Umbilical cord (tissue), 2 donors: ENCODE results near the gene SLC1A2. TPM values are rescaled to one million over a fixed set of nuclear protein-coding genes. Genes with fewer than 3 reads are reported as not detected.

ENCODE experiments used
- DNase-seq: peaks from one replicate; pipeline ENCODE4 v3.0.0-alpha.2; 2015; ENCODE audit warnings: low spot score
- total RNA-seq: library from RNA; depleted of rRNA; stranded (reverse); fragments of >200 nt; gene quantifications from one replicate; pipeline ENCODE4 v1.2.3, GENCODE V29; 2014; ENCODE audit warnings: low replicate concordance; ENCODE audit not compliant: insufficient read depth

Gene SLC1A2
- total RNA-seq, 1 donor from 2014 or later = 12.0 TPM

DNA sequence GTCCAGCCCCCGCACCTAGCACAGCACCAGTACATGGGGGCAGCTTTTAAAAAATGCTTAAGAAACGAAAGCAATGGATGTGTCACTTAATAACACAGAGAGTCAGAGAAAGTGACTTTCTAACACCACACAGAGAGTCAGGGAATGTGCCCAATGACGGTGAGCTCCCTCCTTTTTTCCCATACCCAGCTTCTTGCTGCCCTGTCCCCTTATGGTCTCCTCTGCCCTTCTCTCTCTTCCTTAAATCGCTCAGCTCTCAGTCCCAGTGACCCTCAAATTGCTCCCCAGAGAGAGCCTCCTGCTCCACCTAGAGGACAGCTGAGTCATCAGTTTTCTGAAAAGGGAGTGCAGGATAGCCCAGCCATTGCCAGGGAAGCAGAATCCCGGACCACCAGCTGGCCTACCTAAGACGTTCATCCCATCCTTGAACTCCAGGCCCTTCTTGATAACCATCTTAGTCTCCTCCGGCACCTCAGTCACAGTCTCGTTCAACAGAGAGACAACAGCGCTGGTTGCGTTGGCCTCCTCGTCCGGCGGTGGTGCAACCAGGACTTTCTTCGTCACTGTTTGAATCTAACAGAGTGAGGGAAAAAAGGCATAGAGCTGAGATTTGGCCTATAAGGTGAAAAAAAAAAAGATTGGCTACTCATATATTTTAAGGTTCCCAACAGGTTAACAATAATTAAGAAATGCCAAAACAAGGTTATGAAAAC is 113.5 kb downstream of the SLC1A2 start:
- DNase-seq = peak; percentile 50

GRCh38 chr11:35304900-35305460 is 114.4 kb downstream of the SLC1A2 start:
- DNase-seq = no peak

- no peak for DNase-seq
Measured at GRCh38 chr11:35304386-35304775, 115.0 kb downstream of the SLC1A2 start.

GRCh38 chr11:35303596-35304385 is 115.6 kb downstream of the SLC1A2 start:
- DNase-seq = no peak

GRCh38 chr11:35302398-35302797 is 117.0 kb downstream of the SLC1A2 start:
- DNase-seq = no peak

DNA sequence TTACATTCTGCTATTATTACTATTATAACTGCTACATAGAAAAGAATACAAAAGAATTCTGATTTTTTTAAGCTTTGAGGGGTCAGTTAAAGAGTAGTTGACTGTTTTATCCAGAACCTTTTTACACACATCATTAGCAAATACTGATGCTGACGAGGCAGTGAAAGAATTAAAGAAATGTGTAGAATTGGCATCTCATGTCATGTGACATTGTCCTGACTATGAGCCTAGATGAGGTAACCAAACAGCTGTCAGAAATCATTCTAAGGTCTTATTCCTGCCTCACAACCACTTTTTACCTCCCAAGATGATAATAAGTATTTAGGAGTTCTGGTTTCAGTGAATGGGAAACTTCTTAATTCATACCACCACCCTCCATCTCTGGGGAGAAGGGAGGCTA is 121.0 kb downstream of the SLC1A2 start:
- no peak for DNase-seq

DNA sequence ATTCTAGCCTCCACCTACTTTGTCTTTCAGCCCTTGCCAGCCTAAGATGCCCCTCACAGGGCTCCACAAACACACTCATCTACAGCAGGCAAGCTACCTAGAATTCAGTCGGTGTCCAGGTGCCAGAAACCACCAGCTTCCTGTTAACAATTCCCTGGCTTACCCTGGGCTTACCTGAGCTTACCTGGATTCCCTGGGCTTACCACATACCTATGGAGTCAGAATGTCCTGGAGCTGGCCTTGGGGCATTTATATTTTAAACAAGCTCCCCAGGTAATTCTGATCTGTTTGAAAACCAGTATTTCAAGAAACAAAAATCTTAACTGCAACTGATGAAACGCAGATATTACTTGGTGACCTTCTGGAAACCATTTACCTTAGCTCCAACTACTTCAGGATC is 123.6 kb downstream of the SLC1A2 start:
- DNase-seq = no peak

- DNase-seq = no peak
Measured at GRCh38 chr11:35293699-35294098, 125.7 kb downstream of the SLC1A2 start.

DNA sequence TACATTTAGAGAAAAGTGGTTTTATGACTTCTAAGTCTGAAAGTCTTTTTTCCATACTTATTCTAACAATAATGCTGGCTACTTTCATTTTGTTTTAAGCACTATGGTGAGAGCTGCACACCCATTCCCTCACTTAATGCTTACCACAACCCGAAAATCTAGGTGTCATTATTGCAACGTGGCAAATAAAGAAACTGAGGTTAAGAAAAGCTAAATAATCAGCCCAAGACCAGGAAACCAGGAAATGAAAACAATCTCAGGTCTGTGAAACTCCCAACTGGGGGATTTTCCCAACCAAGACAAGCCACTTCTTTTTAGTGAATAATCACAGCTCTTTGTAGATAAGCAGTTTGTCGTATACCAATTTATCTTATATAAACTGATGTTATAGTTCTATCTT is 126.3 kb downstream of the SLC1A2 start:
- DNase-seq = no peak

DNA sequence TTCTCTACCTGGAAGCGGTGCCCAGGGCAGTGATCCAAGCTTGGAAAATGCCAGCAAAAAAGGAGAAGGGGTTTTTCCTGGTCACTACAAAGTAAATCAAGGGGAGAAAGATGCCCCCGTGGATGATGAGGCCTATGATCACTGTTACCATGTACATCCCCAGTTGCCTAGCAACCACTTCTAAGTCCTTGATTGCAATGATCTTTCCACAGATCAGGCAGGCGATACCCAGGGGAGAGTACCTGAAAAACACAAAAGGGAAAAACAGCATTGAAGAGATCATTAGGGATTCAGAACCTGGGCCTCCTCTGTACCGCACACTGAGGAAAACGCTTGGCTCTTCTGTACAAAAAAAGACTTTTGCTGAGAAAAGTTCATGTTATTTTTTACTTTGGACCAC is 127.1 kb downstream of the SLC1A2 start:
- DNase-seq = no peak

- no peak for DNase-seq
Measured at GRCh38 chr11:35290876-35291275, 128.5 kb downstream of the SLC1A2 start.

- no peak for DNase-seq
Measured at GRCh38 chr11:35289821-35290220, 129.5 kb downstream of the SLC1A2 start.

DNA sequence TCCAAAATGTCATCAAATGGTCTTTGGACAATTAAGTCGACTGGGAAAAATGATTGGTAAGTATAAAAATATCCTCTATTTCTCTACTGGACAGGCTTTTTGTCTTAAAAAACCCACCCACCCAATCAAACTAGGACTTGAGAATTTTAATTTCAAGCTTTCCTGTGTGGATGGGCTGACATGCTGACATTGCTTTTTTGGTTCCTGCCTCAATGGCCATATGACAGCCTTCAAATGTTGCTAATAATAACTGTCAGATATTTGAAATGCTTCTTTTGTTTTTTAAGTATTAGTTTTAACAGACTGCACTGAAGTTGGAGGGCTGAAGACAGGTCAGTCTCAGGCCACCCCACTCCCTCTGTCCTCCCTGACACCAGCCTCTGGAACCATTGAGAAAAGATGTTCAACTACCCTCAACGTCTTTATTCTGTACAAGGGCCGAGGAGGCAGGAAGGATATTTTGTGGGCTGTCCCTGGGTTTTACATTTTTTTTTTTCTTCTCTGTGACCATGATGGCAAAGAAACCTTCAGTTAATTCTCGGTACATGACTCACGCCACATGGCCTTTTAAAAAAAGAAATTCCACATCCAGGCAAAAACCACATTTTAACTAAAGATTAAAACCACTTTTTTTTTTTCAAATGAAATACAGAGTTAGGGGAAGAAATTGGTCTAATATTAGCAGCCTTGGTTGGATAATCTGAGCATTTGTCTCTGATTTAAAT is 130.4 kb downstream of the SLC1A2 start:
- DNase-seq = peak; percentile 26

DNA sequence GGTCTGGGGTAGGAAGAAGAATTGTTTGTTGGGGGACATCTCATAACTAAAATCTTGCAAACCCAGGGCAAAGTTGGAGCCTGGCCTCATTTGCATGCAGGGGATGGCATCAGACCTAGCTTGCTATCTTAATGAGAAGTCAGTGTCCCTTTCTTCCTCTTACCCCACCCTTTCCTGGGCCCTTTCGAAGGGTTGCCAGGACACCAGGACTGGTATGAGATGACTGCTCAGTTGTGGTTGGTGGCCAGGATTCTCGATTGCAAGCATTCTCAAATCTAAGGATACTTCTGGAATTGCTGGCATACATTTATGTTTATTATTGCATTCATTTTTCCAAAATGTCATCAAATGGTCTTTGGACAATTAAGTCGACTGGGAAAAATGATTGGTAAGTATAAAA is 131.0 kb downstream of the SLC1A2 start:
- DNase-seq = no peak

DNA sequence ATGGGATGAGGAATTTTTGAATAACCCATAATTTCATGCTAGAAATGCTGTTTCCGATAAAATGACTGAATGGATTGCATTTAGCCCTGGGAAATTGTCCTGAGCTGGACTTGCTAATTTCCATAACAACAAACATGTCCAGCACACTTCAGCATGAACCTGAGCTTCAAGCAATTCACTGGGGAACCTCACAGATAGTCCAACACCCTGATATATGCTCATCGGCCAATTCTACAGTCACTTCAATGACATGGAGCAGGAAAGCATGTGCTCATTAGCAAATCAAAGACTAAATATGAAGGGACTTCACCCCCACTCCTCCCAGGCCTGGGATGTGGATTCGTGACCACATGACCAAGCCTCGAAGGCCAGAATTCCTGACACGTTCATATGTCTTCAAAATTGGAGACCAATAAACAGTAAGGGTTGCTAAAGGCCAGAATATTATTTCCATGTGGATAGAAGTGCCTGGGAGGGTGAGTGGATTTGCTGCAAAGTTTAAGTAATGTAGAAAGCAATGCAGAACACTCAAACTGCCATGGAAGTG is 131.9 kb downstream of the SLC1A2 start:
- no peak for DNase-seq

DNA sequence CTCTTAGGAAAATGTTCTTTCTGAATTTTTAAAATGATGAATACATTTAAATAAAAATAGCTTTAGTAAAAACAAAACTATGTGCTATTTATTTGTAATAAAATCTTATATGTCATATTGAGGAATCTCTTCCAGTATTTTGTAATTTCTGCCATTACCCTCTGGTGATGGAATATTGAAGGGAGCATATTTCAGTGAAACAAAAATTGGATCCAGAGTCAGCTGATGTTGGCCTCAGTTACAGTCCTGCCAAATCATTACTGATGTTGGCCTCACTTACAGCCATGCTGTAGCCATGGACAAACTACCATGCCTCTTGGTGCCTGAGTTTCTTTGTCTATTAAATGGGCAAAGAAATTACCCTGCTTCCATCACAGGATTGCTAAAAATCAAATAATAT is 133.2 kb downstream of the SLC1A2 start:
- DNase-seq = no peak

DNA sequence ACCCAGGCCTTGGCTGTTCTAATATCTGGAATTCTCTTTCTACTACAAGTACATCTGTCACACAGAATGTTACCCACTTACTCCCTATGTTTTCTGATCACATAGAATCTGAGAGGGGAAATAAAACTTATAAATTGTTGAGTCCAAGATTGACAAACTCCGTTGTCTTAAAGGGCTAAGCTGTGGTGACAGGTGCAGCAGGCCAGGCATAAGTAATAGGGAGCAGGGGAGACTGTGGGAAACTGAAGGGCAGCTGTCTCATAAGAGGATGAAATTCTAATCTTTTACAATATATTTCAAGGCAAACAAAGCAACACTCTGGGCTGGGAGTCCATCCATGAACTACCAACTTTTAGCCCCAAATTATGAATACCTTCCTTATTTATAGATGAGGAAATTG is 133.9 kb downstream of the SLC1A2 start:
- DNase-seq = no peak

GRCh38 chr11:35282221-35282882 is 137.0 kb downstream of the SLC1A2 start:
- DNase-seq = peak; percentile 65

- peak; percentile 96 for DNase-seq
Measured at GRCh38 chr11:35281169-35281688, 138.1 kb downstream of the SLC1A2 start.

DNA sequence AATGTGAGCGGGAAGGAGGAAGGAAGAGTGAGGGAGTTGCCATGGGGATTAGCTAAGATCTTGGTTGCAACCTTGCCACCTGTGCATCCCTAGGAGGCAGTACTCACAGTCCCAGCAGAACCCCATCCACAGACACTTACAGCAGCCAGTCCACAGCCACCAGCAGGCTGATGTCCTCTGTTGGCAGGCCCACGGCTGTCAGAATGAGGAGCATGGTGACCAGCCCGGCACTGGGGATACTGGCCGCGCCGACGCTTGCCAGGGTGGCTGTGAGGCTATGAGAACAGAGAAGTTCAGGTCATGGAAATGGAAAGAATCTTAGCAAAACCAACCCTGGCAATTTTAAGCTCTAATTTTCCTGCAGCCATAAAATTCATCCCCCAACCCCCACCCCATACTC is 138.6 kb downstream of the SLC1A2 start:
- no peak for DNase-seq

DNA sequence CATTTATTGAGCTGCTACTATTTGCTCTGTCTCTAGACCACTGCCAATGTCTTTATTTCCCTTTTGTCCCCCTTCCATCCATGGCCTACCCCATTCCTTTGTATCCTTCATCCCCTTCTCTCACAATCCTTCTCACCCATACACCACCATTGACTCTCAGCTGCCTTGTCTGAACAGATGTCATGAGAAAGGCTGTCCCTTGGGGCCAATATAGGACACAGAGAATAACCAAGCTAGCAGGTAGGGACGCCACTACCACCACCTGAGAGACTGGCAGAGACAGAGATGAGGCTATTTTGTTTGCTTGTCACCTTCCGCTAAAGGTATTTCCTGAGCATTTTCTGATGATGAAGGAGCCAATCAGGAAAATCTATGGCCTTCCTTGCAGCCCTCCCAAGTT is 141.5 kb downstream of the SLC1A2 start:
- DNase-seq = no peak
